Neural progenitor cell (in vitro differentiated cells): ENCODE data around the gene PREX1. TPM values are rescaled to one million over a fixed set of nuclear protein-coding genes. Genes with fewer than 3 reads are reported as not detected.

Experiments used
- DNase-seq: peaks from one replicate; pipeline ENCODE4 v3.0.0-alpha.2; 2016; ENCODE audit warnings: low spot score
- H2AFZ ChIP-seq: fragments of 200-600 bp; sonication (generic); replicated peaks from 2 replicates; pipeline ENCODE4 v1.6.1; 2016; ENCODE audit warnings: antibody characterized with exemption
- H3F3A ChIP-seq: fragments of 200-600 bp; sonication (generic); 2 replicates; pipeline ENCODE4 v1.6.1; 2016; ENCODE audit warnings: antibody characterized with exemption, low read depth
- H3K27ac ChIP-seq: fragments of 200-600 bp; sonication (generic); 2 replicates; pipeline ENCODE4 v1.5.1; 2016; ENCODE audit warnings: mild to moderate bottlenecking
- H3K27me3 ChIP-seq: fragments of 200-600 bp; sonication (generic); 2 replicates; pipeline ENCODE4 v1.6.1; 2016; ENCODE audit warnings: mild to moderate bottlenecking, moderate library complexity
- H3K36me3 ChIP-seq: fragments of 200-600 bp; sonication (generic); 2 replicates; pipeline ENCODE4 v1.5.1; 2016
- H3K4me1 ChIP-seq: fragments of 200-600 bp; sonication (generic); 2 replicates; pipeline ENCODE4 v1.6.1; 2016; ENCODE audit warnings: mixed run types
- H3K4me2 ChIP-seq: fragments of 200-600 bp; sonication (generic); 2 replicates; pipeline ENCODE4 v1.6.1; 2016
- H3K4me3 ChIP-seq: fragments of 200-600 bp; sonication (generic); 2 replicates; pipeline ENCODE4 v1.5.1; 2016
- H3K79me2 ChIP-seq: fragments of 200-600 bp; sonication (generic); 2 replicates; pipeline ENCODE4 v1.6.1; 2016; ENCODE audit warnings: low read depth
- H3K9ac ChIP-seq: fragments of 200-600 bp; sonication (generic); 2 replicates; pipeline ENCODE4 v1.6.1; 2016
- H3K9me3 ChIP-seq: fragments of 200-600 bp; sonication (generic); 2 replicates; pipeline ENCODE4 v1.5.1; 2016; ENCODE audit warnings: low read depth
- H4K20me1 ChIP-seq: fragments of 200-600 bp; sonication (generic); 2 replicates; pipeline ENCODE4 v1.6.1; 2016; ENCODE audit warnings: low read depth
- H3K27ac Mint-ChIP-seq: 3 replicates; pipeline ENCODE4 v1.8.0; 2021; ENCODE audit warnings: mixed read lengths
- H3K27me3 Mint-ChIP-seq: 2 replicates; pipeline ENCODE4 v1.8.0; 2022; ENCODE audit warnings: low read depth, mild to moderate bottlenecking, inconsistent platforms, moderate library complexity, mixed read lengths; ENCODE audit not compliant: insufficient read depth
- H3K36me3 Mint-ChIP-seq: 3 replicates; pipeline ENCODE4 v1.8.0; 2021; ENCODE audit warnings: mixed read lengths
- H3K4me1 Mint-ChIP-seq: 3 replicates; pipeline ENCODE4 v1.8.0; 2021; ENCODE audit warnings: mixed read lengths
- H3K4me3 Mint-ChIP-seq: 3 replicates; pipeline ENCODE4 v1.8.0; 2021; ENCODE audit warnings: mild to moderate bottlenecking, moderate library complexity, mixed read lengths
- H3K9me3 Mint-ChIP-seq: 3 replicates; pipeline ENCODE4 v1.8.0; 2020; ENCODE audit warnings: mixed read lengths
- EZH2 ChIP-seq: fragments of 200-600 bp; sonication (generic); IDR thresholded peaks from 2 replicates; pipeline ENCODE4 v1.6.1; 2017; ENCODE audit warnings: antibody characterized with exemption, mild to moderate bottlenecking, moderate library complexity
- EZH2phosphoT487 ChIP-seq: fragments of 200-600 bp; sonication (generic); IDR thresholded peaks from 2 replicates; pipeline ENCODE4 v1.6.1; 2017; ENCODE audit warnings: antibody characterized with exemption
- total RNA-seq: library from RNA; depleted of rRNA; stranded (reverse); fragments of >200 nt; gene quantifications from 2 replicates; pipeline ENCODE4 v1.2.3, GENCODE V29; 2015; ENCODE audit warnings: low replicate concordance
- TF ChIP-seq, protein P1 (sequence below): fragments of 200-600 bp; sonication (generic); IDR thresholded peaks from 2 replicates; pipeline ENCODE4 v1.5.1; 2017; ENCODE audit warnings: antibody characterized with exemption, mild to moderate bottlenecking

PREX1 gene
- total RNA-seq, 1 donor from 2014 or later = 4.5 TPM

GRCh38 chr20:48620507-48621375 is 207.1 kb downstream of the PREX1 start:
- Histone ChIP-seq H3K36me3 (no peaks in the 10 kb centered on the region), H3K4me1 (no peaks in the 10 kb centered on the region), H3F3A (no peaks in the 10 kb centered on the region), H3K4me3 (peak overlapping the region; percentile 53), H4K20me1 (no peaks in the 10 kb centered on the region), H2AFZ (peak overlapping the region; percentile 53), H3K4me2 (peak overlapping the region; percentile 81), H3K79me2 (no peaks in the 10 kb centered on the region), H3K9me3 (no peaks in the 10 kb centered on the region), H3K9ac (no peak overlapping the region), H3K27ac (no peak overlapping the region), H3K27me3 (no peaks in the 10 kb centered on the region)
- Mint-ChIP-seq H3K27ac (no peak overlapping the region), H3K4me1 (peaks cover 6% of the 10 kb centered on the region), H3K9me3 (no peaks in the 10 kb centered on the region), H3K27me3 (peaks cover 11% of the 10 kb centered on the region), H3K36me3 (peaks cover 4% of the 10 kb centered on the region), H3K4me3 (peak overlapping the region; percentile 67)
- no peak for TF ChIP-seq EZH2phosphoT487
- TF ChIP-seq, protein P1, sequence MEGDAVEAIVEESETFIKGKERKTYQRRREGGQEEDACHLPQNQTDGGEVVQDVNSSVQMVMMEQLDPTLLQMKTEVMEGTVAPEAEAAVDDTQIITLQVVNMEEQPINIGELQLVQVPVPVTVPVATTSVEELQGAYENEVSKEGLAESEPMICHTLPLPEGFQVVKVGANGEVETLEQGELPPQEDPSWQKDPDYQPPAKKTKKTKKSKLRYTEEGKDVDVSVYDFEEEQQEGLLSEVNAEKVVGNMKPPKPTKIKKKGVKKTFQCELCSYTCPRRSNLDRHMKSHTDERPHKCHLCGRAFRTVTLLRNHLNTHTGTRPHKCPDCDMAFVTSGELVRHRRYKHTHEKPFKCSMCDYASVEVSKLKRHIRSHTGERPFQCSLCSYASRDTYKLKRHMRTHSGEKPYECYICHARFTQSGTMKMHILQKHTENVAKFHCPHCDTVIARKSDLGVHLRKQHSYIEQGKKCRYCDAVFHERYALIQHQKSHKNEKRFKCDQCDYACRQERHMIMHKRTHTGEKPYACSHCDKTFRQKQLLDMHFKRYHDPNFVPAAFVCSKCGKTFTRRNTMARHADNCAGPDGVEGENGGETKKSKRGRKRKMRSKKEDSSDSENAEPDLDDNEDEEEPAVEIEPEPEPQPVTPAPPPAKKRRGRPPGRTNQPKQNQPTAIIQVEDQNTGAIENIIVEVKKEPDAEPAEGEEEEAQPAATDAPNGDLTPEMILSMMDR = peak; percentile 76
- peak; percentile 94 for DNase-seq

GRCh38 chr20:48620154-48620506 is 207.7 kb downstream of the PREX1 start:
- Histone ChIP-seq H3K4me2 (no peak overlapping the region), H3K27ac (no peak overlapping the region)
- H3K4me1 Mint-ChIP-seq = peaks cover 6% of the 10 kb centered on the region

GRCh38 chr20:48619126-48620101 is 208.4 kb downstream of the PREX1 start:
- H3K9ac ChIP-seq = no peak overlapping the region
- no peak overlapping the region for H3K27ac ChIP-seq
- H3K4me3 ChIP-seq = no peak overlapping the region
- H3K36me3 ChIP-seq = no peaks in the 10 kb centered on the region
- H3K79me2 ChIP-seq = no peaks in the 10 kb centered on the region
- H4K20me1 ChIP-seq = no peaks in the 10 kb centered on the region
- H3F3A ChIP-seq = no peaks in the 10 kb centered on the region
- Mint-ChIP-seq H3K27me3 (peaks cover 9% of the 10 kb centered on the region), H3K36me3 (no peaks in the 10 kb centered on the region), H3K27ac (no peak overlapping the region), H3K4me1 (peaks cover 6% of the 10 kb centered on the region), H3K4me3 (no peak overlapping the region), H3K9me3 (no peaks in the 10 kb centered on the region)
- H3K4me1 ChIP-seq = no peaks in the 10 kb centered on the region
- TF ChIP-seq EZH2phosphoT487 (no peak), EZH2 (no peak)
- TF ChIP-seq, protein P1 = no peak
- no peaks in the 10 kb centered on the region for H3K9me3 ChIP-seq
- DNase-seq = no peak
- no peak overlapping the region for H3K4me2 ChIP-seq
- H3K27me3 ChIP-seq = no peaks in the 10 kb centered on the region
- H2AFZ ChIP-seq = no peak overlapping the region

More at GRCh38 chr20:48620154-48620506, 207.7 kb downstream of the PREX1 start:
- TF ChIP-seq EZH2phosphoT487 = no peak
- TF ChIP-seq EZH2 = no peak
- TF ChIP-seq, protein P1 = no peak
- H4K20me1 ChIP-seq = no peaks in the 10 kb centered on the region
- H3K79me2 ChIP-seq = no peaks in the 10 kb centered on the region
- H3K27me3 Mint-ChIP-seq = peaks cover 9% of the 10 kb centered on the region
- no peak for DNase-seq
- H3K27me3 ChIP-seq = no peaks in the 10 kb centered on the region
- no peak overlapping the region for H3K4me3 ChIP-seq
- no peak overlapping the region for H2AFZ ChIP-seq
- no peak overlapping the region for H3K27ac Mint-ChIP-seq
- H3K4me1 ChIP-seq = no peaks in the 10 kb centered on the region
- H3K4me3 Mint-ChIP-seq = no peak overlapping the region
- no peak overlapping the region for H3K9ac ChIP-seq
- H3K36me3 ChIP-seq = no peaks in the 10 kb centered on the region
- H3K9me3 ChIP-seq = no peaks in the 10 kb centered on the region
- H3K36me3 Mint-ChIP-seq = peaks cover 2% of the 10 kb centered on the region
- no peaks in the 10 kb centered on the region for H3K9me3 Mint-ChIP-seq
- H3F3A ChIP-seq = no peaks in the 10 kb centered on the region
